Central memory CD8-positive, alpha-beta T cell (primary cell): Measurements from ENCODE around the gene NCOA6.

ENCODE experiments used
- ATAC-seq: fragments of 150-1000 bp; cut with Tn5 transposase; replicated peaks from 2 replicates; pipeline ENCODE4 v1.10.0; 2022; ENCODE audit warnings: mild to moderate bottlenecking, moderate FRiP score, moderate number of reproducible peaks; ENCODE audit not compliant: poor library complexity, severe bottlenecking; ENCODE audit errors: extremely low read depth
- DNase-seq, 2 donors: peaks; one replicate each; pipeline ENCODE4 v3.0.0; 2021; ENCODE audit warnings: low spot score in 2 of 2
- H3K27ac Mint-ChIP-seq: one replicate; pipeline ENCODE4 v1.8.0; 2022; ENCODE audit warnings: low read depth, mild to moderate bottlenecking, moderate library complexity, mixed read lengths
- H3K27me3 Mint-ChIP-seq: one replicate; pipeline ENCODE4 v1.8.0; 2022; ENCODE audit warnings: mixed read lengths
- H3K36me3 Mint-ChIP-seq: one replicate; pipeline ENCODE4 v1.8.0; 2022; ENCODE audit warnings: mild to moderate bottlenecking, moderate library complexity, mixed read lengths; ENCODE audit not compliant: insufficient read depth
- H3K4me1 Mint-ChIP-seq: one replicate; pipeline ENCODE4 v1.8.0; 2022; ENCODE audit warnings: mixed read lengths
- H3K4me3 Mint-ChIP-seq: one replicate; pipeline ENCODE4 v1.8.0; 2022; ENCODE audit warnings: mild to moderate bottlenecking, moderate library complexity, mixed read lengths
- H3K9me3 Mint-ChIP-seq: one replicate; pipeline ENCODE4 v1.8.0; 2022; ENCODE audit warnings: mixed read lengths

Gene NCOA6

DNA sequence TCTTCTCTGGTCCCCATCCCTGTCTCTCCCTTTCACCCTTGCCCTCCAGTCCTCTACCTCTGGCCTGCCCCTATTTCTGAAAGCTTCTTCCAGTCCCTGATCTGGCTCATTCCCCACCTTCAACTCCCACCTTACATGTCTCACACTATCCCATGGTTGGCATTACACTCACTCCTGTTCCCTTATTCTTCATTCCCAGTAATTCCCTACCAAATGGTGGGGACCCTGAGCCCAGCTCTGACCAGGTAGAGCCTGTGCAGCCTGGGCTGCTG, 114.9 kb downstream of the NCOA6 start:
- Mint-ChIP-seq H3K27me3 (no peaks in the 10 kb centered on the region), H3K9me3 (no peaks in the 10 kb centered on the region), H3K27ac (peak overlapping the region; percentile 87), H3K4me1 (peaks cover 18% of the 10 kb centered on the region), H3K36me3 (peaks cover 51% of the 10 kb centered on the region), H3K4me3 (peak overlapping the region; percentile 83)
- ATAC-seq (no peak), DNase-seq (no peak)

DNA sequence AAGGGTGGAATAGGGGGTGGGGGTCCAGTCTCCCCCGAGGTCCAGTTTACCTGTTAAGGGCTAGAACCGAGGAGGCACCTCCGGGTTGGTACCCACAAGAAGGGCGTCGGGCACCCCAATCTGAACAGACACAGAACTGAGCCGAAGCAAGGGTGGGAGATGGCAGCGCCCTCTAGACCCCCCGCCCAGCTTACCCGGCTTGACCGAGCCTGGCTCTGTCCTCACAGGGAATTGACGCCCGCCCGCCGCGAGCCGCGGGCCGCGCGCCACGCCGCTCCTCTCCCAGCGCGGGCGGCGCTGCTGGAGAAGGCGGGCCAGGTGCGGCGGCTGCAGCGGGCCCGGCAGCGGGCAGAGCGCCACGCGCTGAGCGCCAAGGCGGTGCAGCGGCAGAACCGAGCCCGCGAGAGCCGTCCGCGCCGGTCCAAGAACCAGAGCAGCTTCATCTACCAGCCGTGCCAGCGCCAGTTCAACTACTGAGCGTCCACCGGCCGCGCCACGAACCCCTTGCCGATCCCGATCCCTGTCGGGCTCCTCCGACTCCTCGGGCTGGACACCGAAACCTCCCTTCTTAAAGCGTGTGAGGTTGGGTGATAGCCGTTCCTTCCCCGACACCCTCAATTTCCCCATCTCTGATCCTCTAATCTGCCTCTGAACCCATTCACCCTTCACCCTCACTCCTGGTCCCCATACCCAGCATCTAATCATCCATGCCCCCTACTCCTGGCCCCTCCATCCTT, 115.5 kb downstream of the NCOA6 start:
- Mint-ChIP-seq H3K4me3 (peak overlapping the region; percentile 83), H3K4me1 (peaks cover 18% of the 10 kb centered on the region), H3K36me3 (peaks cover 51% of the 10 kb centered on the region), H3K27ac (peak overlapping the region; percentile 87), H3K27me3 (no peaks in the 10 kb centered on the region), H3K9me3 (no peaks in the 10 kb centered on the region)
- ATAC-seq (peak; percentile 33), DNase-seq (no peak)

DNA sequence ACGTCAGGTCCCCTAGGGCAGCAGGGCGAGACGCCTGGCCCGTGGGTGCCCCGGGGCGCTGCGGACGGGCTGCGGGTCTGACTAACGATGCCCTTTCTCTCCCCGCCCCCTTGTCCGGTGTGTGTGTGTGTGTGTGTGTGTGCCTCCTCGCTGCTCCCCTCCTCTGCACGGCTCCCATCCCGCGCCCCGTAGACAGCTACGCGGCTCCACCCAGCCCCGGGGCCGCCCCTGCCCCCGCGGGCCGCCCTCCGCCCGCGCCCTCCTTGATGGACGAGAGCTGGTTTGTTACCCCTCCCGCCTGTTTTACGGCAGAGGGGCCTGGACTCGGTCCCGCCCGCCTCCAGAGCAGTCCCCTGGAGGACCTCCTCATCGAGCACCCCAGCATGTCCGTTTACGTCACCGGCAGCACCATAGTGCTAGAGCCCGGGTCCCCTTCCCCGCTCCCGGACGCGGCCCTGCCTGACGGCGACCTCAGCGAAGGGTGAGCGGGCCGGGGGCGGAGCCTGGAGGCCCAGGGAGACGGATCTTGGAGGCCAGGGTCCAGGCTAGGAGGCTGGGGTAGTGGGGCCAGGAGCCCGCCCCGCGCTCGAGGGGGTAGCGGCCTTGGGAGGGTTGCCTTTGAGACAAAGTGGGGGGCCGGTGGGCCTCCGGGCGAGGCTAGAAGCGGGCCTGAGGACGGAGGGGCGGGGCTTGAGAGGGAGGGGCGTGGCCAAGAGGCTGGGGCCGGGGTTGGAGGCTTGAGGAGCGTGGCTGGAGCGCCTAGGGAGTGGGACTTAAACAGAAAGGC, 116.2 kb downstream of the NCOA6 start:
- DNase-seq = peak; percentile 78 to 80
- H3K27ac Mint-ChIP-seq = peak overlapping the region; percentile 87
- peak; percentile 57 for ATAC-seq
- no peaks in the 10 kb centered on the region for H3K9me3 Mint-ChIP-seq
- no peaks in the 10 kb centered on the region for H3K27me3 Mint-ChIP-seq
- peaks cover 24% of the 10 kb centered on the region for H3K4me1 Mint-ChIP-seq
- H3K36me3 Mint-ChIP-seq = peaks cover 58% of the 10 kb centered on the region
- peak overlapping the region; percentile 83 for H3K4me3 Mint-ChIP-seq

DNA sequence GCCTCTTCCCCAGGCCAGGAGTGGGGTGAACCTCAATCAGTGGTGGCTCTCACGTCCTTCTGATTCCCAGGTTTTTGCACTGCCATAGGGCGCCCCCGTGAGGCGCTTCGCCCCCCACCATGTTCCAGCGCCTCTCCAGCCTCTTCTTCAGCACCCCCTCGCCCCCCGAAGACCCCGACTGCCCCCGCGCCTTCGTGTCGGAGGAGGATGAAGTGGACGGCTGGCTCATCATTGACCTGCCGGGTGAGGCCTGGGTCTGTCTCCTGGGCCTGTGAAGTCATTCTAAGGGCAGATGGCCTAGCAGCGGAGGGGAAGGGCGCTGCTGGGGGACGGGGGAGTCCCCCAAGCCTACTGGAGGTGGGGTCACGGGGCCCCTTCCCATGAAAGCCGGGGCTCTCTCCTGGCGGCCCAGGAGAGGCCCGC, 116.8 kb downstream of the NCOA6 start:
- no peaks in the 10 kb centered on the region for H3K9me3 Mint-ChIP-seq
- peak overlapping the region; percentile 87 for H3K27ac Mint-ChIP-seq
- H3K36me3 Mint-ChIP-seq = peaks cover 59% of the 10 kb centered on the region
- ATAC-seq (no peak), DNase-seq (peak in 1 of 2 donors; percentile 41)
- peak overlapping the region; percentile 83 for H3K4me3 Mint-ChIP-seq
- H3K27me3 Mint-ChIP-seq = no peaks in the 10 kb centered on the region
- H3K4me1 Mint-ChIP-seq = peaks cover 28% of the 10 kb centered on the region

DNA sequence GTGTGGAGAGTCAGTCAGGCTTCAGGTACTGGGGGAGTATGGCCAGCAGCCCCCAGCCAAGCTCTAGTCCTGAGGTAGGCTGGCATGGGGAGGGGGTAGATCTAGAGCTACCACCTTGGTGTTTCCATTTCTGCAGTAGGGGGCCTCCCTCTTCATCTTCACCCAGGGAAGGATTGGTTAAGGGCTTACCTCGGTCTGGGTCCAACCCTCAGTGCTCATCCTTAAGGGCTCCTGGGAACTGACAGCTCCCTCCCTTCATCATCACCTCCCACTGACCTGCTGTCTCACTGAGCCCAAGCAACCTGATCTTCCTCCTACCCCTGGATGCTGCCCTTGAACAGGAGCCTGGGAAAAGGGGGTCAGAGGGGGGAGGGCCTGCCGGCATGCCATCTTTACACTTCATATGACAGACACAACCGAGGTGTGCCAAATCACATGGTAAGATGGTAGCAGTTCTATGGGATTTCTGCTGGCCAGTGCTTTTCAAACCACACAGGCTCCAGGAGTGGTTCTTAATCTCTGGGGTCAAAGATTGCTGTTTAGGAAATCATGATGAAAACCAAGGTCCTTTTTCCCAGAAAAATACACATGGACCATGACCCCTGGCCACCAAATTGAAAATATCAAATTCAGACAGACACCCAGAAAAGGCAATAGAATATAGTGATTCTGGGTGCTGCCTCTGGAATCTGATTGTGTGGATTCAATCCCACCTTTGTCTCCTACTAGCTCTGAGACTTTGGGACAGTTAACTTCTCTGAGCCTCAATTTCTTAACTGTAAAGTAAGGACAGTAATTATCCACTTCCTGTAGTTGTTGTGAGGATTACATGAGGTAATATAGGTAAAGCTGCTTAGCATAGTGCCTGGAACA, 118.3 kb downstream of the NCOA6 start:
- peak overlapping the region; percentile 2 for H3K27ac Mint-ChIP-seq
- H3K9me3 Mint-ChIP-seq = no peaks in the 10 kb centered on the region

DNA sequence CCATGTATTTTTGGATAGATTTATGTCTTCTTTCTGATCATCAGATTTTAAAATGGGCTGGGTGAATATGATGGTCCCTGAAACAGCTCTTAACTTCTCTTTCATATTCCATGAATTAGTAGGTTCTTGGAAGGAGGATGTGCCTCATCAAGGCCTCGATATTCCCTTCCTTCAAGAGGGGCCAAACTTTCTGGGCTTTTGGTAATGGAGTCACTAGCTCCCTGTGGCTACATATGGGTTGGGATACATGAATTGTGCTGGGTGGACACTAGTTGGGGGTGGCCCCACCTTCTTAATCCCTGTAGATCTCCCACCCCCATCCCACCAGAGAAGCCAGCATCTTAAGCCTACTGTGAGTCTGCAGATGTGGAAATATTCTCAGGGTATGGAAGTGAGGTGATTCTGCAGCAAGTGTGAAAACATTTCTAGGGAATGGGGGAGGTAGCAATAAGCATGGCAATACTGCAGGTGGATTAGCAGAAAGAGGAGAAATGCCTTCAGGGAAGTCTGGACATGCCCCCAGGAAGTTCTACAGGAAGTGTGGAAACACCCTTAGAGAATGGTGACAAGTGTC, 119.1 kb downstream of the NCOA6 start:
- H3K4me3 Mint-ChIP-seq = no peak overlapping the region
- H3K9me3 Mint-ChIP-seq = no peaks in the 10 kb centered on the region
- DNase-seq (no peak), ATAC-seq (no peak)
- peak overlapping the region; percentile 2 for H3K27ac Mint-ChIP-seq
- no peaks in the 10 kb centered on the region for H3K27me3 Mint-ChIP-seq
- H3K4me1 Mint-ChIP-seq = peaks cover 38% of the 10 kb centered on the region
- H3K36me3 Mint-ChIP-seq = peaks cover 57% of the 10 kb centered on the region

More for the DNA sequence above, 118.3 kb downstream of the NCOA6 start:
- Mint-ChIP-seq H3K27me3 (no peaks in the 10 kb centered on the region), H3K4me3 (no peak overlapping the region), H3K4me1 (peaks cover 38% of the 10 kb centered on the region), H3K36me3 (peaks cover 59% of the 10 kb centered on the region)
- ATAC-seq (no peak), DNase-seq (no peak)

DNA sequence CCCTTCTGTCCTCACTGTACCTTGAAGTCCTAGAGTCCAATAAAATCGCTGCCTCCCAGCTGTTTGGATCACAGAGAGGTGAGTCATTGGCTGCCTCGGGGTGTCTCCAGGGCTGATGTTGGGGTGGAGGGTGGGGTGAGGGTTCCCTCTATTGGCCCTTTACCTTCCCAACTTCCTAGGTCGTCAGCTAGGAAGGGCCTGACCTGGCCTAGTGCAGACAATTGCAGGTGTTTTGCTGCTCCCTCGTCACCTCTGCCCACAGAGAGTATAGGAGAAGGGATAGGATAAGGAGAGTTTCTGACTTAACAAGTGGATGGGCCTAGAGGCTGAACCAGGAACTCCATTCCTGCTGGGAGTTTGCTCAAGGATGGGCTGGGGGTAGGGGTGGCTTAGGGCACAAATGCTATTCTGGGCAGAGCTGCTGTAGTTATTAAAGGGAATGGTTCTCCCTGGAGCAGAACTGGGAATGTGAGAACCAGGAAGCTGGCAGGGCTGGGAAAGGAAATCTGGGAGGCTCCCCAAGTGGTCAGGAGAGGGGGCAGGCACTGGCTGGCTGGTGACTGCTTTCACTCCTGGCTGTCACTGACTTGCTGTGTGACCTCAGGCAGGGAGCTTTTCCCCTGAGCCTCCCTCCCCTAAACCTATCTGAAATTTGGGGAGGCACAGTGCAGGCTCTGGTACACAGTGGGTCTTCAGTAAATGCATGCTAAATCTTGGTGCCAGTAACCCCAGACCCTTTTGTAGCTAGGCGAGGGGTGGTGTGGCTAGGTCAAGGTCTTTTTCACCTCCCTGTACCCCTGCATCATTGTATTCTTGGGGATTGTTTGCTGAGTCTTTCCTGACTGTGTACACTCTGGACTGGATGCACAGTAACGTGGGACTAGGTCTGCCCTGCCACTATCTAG, 119.8 kb downstream of the NCOA6 start:
- H3K36me3 Mint-ChIP-seq = peaks cover 51% of the 10 kb centered on the region
- H3K27ac Mint-ChIP-seq = peak overlapping the region; percentile 100
- DNase-seq = no peak
- ATAC-seq = no peak
- no peaks in the 10 kb centered on the region for H3K9me3 Mint-ChIP-seq
- peak overlapping the region; percentile 96 for H3K4me3 Mint-ChIP-seq
- H3K27me3 Mint-ChIP-seq = no peaks in the 10 kb centered on the region
- peaks cover 36% of the 10 kb centered on the region for H3K4me1 Mint-ChIP-seq

DNA sequence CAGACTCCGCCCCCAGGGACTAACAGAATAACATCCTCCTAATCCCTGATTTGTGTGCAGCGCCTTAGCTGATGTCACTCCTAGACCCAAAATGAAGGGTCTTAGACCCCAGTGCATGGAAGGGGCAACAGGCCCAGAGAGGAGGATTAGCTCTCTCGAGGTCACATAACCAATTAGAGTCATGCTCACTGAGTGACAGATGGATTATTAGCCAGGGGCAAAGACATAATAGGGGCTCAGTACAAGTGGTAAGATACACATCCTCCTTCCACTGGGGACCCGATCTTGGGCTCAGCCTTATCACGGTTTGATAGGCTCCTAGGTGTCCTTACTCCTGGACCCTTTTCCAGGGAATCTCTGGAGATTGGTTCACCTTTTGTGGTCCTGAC, 120.4 kb downstream of the NCOA6 start:
- peak overlapping the region; percentile 100 for H3K27ac Mint-ChIP-seq
- no peak for ATAC-seq
- peaks cover 29% of the 10 kb centered on the region for H3K4me1 Mint-ChIP-seq
- no peaks in the 10 kb centered on the region for H3K9me3 Mint-ChIP-seq
- no peak for DNase-seq
- H3K27me3 Mint-ChIP-seq = no peaks in the 10 kb centered on the region
- H3K4me3 Mint-ChIP-seq = peak overlapping the region; percentile 96
- peaks cover 46% of the 10 kb centered on the region for H3K36me3 Mint-ChIP-seq

DNA sequence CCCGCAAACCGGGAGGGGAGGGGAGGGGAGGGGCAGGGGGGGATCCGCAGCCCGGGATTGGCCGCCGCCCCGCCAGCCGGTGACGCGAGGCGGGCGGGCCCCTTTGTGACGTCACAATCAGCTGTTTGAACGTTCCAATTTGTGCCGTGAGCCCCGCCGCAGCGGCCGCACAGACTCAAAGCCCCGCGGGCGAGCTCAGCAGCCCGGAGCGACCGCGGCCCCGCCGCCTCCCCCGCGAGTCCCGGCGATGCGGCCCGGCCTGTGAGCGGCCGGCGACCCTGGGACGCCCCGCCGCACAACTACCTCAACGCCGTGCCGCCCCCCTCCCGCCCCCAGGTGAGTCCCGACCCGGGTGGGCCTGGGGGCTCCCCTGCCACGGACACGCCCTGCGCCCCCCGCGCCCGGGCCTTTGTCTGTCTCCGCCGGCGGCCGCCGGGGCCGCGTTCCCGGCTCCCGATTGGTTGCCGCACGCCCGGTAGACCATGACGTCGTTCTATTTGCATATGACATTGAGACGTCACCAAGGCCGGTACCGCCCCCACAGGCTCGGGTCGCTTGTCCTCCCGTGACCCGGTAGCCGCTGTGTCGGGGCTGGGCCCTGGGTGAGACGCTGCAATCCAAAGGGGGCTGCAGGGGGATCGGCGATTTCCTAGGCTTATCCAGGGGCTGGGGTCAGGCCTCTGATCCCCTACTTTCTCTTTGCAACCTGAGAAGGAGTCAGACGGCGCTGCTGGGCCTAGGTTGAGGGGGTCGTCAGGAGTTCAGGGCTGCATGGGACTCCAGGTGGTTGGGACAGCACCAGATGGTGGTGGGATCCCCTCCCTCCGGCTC, 121.1 kb downstream of the NCOA6 start, which contains the start of gene TP53INP2:
Gene TP53INP2 (plus strand): TSS at position 168 of the 831 bp plus-strand sequence. CDS start 4,396 bp downstream, outside the sequence.
- Mint-ChIP-seq H3K27ac (peak within 1 kb of the TSS; percentile 100), H3K36me3 (peaks cover 42% of the 10 kb centered on the region), H3K4me3 (peak within 1 kb of the TSS; percentile 96), H3K27me3 (no peaks in the 10 kb centered on the region), H3K9me3 (no peaks in the 10 kb centered on the region), H3K4me1 (peaks cover 29% of the 10 kb centered on the region)
- DNase-seq = peak; percentile 80 to 88
- peak; percentile 64 for ATAC-seq

DNA sequence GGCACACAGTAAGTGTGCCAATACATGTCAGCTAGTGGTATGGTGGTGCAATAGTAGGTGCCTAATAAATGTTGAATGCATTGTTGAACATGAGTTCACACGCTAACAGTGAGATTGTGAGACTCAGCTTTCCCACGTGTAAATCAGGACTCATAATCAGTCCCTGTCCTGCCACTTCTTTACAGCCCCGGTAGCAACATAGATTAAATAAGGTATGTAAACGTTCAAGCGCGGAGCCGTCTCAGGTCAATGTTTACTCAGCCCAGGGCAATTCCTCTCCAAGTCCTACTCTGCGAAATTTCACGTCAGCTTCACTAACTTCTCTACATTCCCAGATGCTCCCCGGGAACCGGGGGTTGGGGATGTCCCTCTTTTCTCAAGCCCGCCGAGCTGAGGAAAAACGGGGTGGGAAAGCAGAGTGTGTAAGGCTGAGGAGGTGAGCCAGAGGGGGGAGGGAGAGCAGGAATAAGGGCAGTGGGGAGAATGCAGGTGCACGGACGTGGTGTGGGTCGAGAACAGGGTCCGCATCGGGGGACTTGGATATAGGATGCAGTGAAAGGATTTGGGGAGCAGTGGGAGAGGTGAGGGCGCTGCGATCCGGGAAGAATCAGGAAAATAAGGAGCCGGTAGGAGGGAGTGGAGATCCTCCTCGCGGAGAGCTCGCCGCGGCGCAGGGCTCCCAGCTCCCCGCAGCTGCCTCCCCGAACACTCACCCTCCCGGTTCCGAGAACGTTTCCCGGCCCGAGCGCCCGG, 121.9 kb downstream of the NCOA6 start:
- Mint-ChIP-seq H3K4me1 (peaks cover 25% of the 10 kb centered on the region), H3K9me3 (no peaks in the 10 kb centered on the region), H3K4me3 (peak overlapping the region; percentile 96), H3K36me3 (peaks cover 34% of the 10 kb centered on the region), H3K27me3 (no peaks in the 10 kb centered on the region), H3K27ac (peak overlapping the region; percentile 100)
- ATAC-seq = no peak
- DNase-seq = peak in 1 of 2 donors; percentile 15
